Tibial nerve (tissue), 4 donors: ENCODE results near the gene CLEC18A.
"Not testable (repeated sequence)": the region's sequence is repeated elsewhere in the genome, so short reads cannot be mapped to it uniquely, and the experiment has no call there.

ENCODE experiments used
- EP300 ChIP-seq, 2 donors: sonication (generic); formaldehyde crosslinking; IDR thresholded peaks; one replicate each; pipeline ENCODE4 v1.6.1; 2017; ENCODE audit warnings: antibody characterized with exemption in 2 of 2, mild to moderate bottlenecking in 1 of 2
- POLR2A ChIP-seq, 2 donors: fragments of 450-650 bp; IDR thresholded peaks; one replicate each; pipeline ENCODE4 v1.6.1; 2017; ENCODE audit warnings: antibody characterized with exemption in 2 of 2, mild to moderate bottlenecking in 2 of 2, moderate library complexity in 2 of 2
- TF ChIP-seq, protein P1 (sequence below), 5 experiments: fragments of 200-600 bp in 3 of 5; fragments of 450-650 bp in 2 of 5; sonication (generic) in 3 of 5; IDR thresholded peaks; one replicate each; pipeline ENCODE4 v1.5.1; 2016 to 2019; ENCODE audit warnings: antibody characterized with exemption in 5 of 5, mild to moderate bottlenecking in 3 of 5, moderate library complexity in 2 of 5

DNA sequence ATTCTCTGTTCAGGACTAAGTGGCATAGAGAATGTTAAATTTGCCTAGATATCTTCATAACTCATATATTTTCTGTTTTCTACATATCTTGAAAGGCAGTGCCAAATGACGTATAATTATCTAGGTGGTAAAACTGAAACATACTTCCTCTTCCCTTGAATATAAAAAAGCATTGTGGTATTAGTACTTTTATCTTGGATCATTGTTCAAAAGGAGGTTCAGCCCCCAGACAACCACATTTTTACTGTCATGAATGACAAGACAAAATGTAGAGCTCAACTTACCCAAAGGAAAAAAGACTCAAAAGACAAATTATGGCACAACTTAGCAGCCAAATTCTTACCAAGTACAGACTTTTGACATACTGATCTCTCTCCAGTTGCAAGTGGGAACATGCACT lies 34.1 kb downstream of the CLEC18A start:
- TF ChIP-seq, protein P1, sequence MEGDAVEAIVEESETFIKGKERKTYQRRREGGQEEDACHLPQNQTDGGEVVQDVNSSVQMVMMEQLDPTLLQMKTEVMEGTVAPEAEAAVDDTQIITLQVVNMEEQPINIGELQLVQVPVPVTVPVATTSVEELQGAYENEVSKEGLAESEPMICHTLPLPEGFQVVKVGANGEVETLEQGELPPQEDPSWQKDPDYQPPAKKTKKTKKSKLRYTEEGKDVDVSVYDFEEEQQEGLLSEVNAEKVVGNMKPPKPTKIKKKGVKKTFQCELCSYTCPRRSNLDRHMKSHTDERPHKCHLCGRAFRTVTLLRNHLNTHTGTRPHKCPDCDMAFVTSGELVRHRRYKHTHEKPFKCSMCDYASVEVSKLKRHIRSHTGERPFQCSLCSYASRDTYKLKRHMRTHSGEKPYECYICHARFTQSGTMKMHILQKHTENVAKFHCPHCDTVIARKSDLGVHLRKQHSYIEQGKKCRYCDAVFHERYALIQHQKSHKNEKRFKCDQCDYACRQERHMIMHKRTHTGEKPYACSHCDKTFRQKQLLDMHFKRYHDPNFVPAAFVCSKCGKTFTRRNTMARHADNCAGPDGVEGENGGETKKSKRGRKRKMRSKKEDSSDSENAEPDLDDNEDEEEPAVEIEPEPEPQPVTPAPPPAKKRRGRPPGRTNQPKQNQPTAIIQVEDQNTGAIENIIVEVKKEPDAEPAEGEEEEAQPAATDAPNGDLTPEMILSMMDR (IDR thresholded peaks at IDR 0.05), result not testable (repeated sequence)
- TF ChIP-seq POLR2A, EP300 (IDR thresholded peaks at IDR 0.05): not testable (repeated sequence)
